Measurements from ENCODE around the gene PPP2R3A.

Gene PPP2R3A

GRCh38 chr3:135981701-135982403 lies 16.3 kb downstream of the PPP2R3A start:
- no peak for TF ChIP-seq CTCF (conservative IDR thresholded peaks at IDR 0.05; ENCODE audit: control insufficient read depth, insufficient read depth, low read depth, low read length)
- DNase-seq (ENCODE audit: low read depth) = peak; percentile 85
- H3K4me3 ChIP-seq (ENCODE audit: control insufficient read depth, low read depth, low read length) = no peak overlapping the region

- peak overlapping the region; percentile 13 for H3K4me3 ChIP-seq (ENCODE audit: control insufficient read depth, low read depth, low read length)
- no peak for TF ChIP-seq CTCF (conservative IDR thresholded peaks at IDR 0.05; ENCODE audit: control insufficient read depth, insufficient read depth, low read depth, low read length)
- peak; percentile 88 for DNase-seq (ENCODE audit: low read depth)
Measured at GRCh38 chr3:135982404-135982761, 16.9 kb downstream of the PPP2R3A start.

- peak; percentile 87 for DNase-seq (ENCODE audit: low read depth)
- no peak for TF ChIP-seq CTCF (conservative IDR thresholded peaks at IDR 0.05; ENCODE audit: control insufficient read depth, insufficient read depth, low read depth, low read length)
- H3K4me3 ChIP-seq (ENCODE audit: control insufficient read depth, low read depth, low read length) = no peak overlapping the region
Measured at GRCh38 chr3:135982922-135983581, 17.5 kb downstream of the PPP2R3A start.

- DNase-seq (ENCODE audit: low read depth) = peak; percentile 28
- no peak overlapping the region for H3K4me3 ChIP-seq (ENCODE audit: control insufficient read depth, low read depth, low read length)
- TF ChIP-seq CTCF (conservative IDR thresholded peaks at IDR 0.05; ENCODE audit: control insufficient read depth, insufficient read depth, low read depth, low read length) = no peak
Measured at GRCh38 chr3:135987661-135988060, 22.1 kb downstream of the PPP2R3A start.

GRCh38 chr3:135989242-135989641 lies 23.7 kb downstream of the PPP2R3A start:
- no peak for TF ChIP-seq CTCF (conservative IDR thresholded peaks at IDR 0.05; ENCODE audit: control insufficient read depth, insufficient read depth, low read depth, low read length)
- H3K4me3 ChIP-seq (ENCODE audit: control insufficient read depth, low read depth, low read length) = no peak overlapping the region
- DNase-seq (ENCODE audit: low read depth) = peak; percentile 84

GRCh38 chr3:135990903-135991302 lies 25.4 kb downstream of the PPP2R3A start:
- no peak for TF ChIP-seq CTCF (conservative IDR thresholded peaks at IDR 0.05; ENCODE audit: control insufficient read depth, insufficient read depth, low read depth, low read length)
- peak; percentile 28 for DNase-seq (ENCODE audit: low read depth)
- no peak overlapping the region for H3K4me3 ChIP-seq (ENCODE audit: control insufficient read depth, low read depth, low read length)
